KMS-11 (cell line): ENCODE results near the gene UGDH.

Source experiments
- H2AFZ ChIP-seq: fragments of 200-600 bp; sonication (generic); 2 replicates; pipeline ENCODE4 v1.6.1; 2016; ENCODE audit warnings: antibody characterized with exemption, mixed run types, low read depth
- H3K27ac ChIP-seq: fragments of 200-600 bp; sonication (generic); 2 replicates; pipeline ENCODE4 v1.6.1; 2016; ENCODE audit warnings: mild to moderate bottlenecking, mixed run types
- H3K27me3 ChIP-seq: fragments of 200-600 bp; sonication (generic); 2 replicates; pipeline ENCODE4 v1.6.1; 2017; ENCODE audit warnings: mild to moderate bottlenecking, low read depth, mixed run types, moderate library complexity; ENCODE audit not compliant: insufficient read depth
- H3K36me3 ChIP-seq: fragments of 200-600 bp; sonication (generic); 2 replicates; pipeline ENCODE4 v1.6.1; 2017; ENCODE audit warnings: mild to moderate bottlenecking, mixed run types; ENCODE audit not compliant: insufficient read depth
- H3K4me1 ChIP-seq: fragments of 200-600 bp; sonication (generic); 2 replicates; pipeline ENCODE4 v1.6.1; 2016; ENCODE audit warnings: mild to moderate bottlenecking, low read depth, mixed run types; ENCODE audit not compliant: poor library complexity, severe bottlenecking
- H3K4me2 ChIP-seq: fragments of 200-600 bp; sonication (generic); 2 replicates; pipeline ENCODE4 v1.7.0; 2016; ENCODE audit warnings: mild to moderate bottlenecking, mixed run types
- H3K4me3 ChIP-seq: fragments of 200-600 bp; sonication (generic); IDR thresholded peaks from 2 replicates; pipeline ENCODE4 v1.6.1; 2017; ENCODE audit warnings: low read depth, low read length, mixed read lengths; ENCODE audit not compliant: insufficient read depth
- H3K79me2 ChIP-seq: fragments of 200-600 bp; sonication (generic); 2 replicates; pipeline ENCODE4 v1.6.1; 2016; ENCODE audit warnings: low read depth, mixed run types; ENCODE audit not compliant: insufficient read depth
- H3K9ac ChIP-seq: fragments of 200-600 bp; sonication (generic); 2 replicates; pipeline ENCODE4 v1.6.1; 2016; ENCODE audit warnings: mild to moderate bottlenecking, mixed run types
- H4K20me1 ChIP-seq: fragments of 200-600 bp; sonication (generic); 2 replicates; pipeline ENCODE4 v1.6.1; 2016; ENCODE audit warnings: mild to moderate bottlenecking, mixed run types; ENCODE audit not compliant: insufficient read depth
- CTCF ChIP-seq: fragments of 200-600 bp; sonication (generic); conservative IDR thresholded peaks from 2 replicates; pipeline ENCODE4 v1.6.1; 2017; ENCODE audit warnings: low read depth, mild to moderate bottlenecking, antibody characterized with exemption, low read length, moderate library complexity, mixed read lengths

The UGDH gene

GRCh38 chr4:39451423-39452023 lies 75.7 kb downstream of the UGDH start:
- Histone ChIP-seq H3K36me3 (peaks cover 12% of the 10 kb centered on the region; the same call in 1 of the 2 replicates), H2AFZ (no peak overlapping the region), H3K27ac (no peak overlapping the region), H3K4me1 (peaks cover 6% of the 10 kb centered on the region), H3K79me2 (peaks cover 11% of the 10 kb centered on the region), H3K4me3 (no peak overlapping the region), H3K27me3 (no peaks in the 10 kb centered on the region), H3K9ac (no peak overlapping the region), H3K4me2 (no peak overlapping the region), H4K20me1 (no peaks in the 10 kb centered on the region)
- no peak for TF ChIP-seq CTCF

- no peak overlapping the region for H3K4me3 ChIP-seq
- H3K27ac ChIP-seq = no peak overlapping the region
- no peaks in the 10 kb centered on the region for H3K4me1 ChIP-seq
- H4K20me1 ChIP-seq = no peaks in the 10 kb centered on the region
- peaks cover 10% of the 10 kb centered on the region; the same call in 1 of the 2 replicates for H3K36me3 ChIP-seq
- H3K27me3 ChIP-seq = no peaks in the 10 kb centered on the region
- H3K79me2 ChIP-seq = peaks cover 2% of the 10 kb centered on the region; the same call in 1 of the 2 replicates
- H3K4me2 ChIP-seq = no peak overlapping the region
- no peak for TF ChIP-seq CTCF
- H3K9ac ChIP-seq = no peak overlapping the region
- H2AFZ ChIP-seq = no peak overlapping the region
Observed at GRCh38 chr4:39450618-39451017, 76.6 kb downstream of the UGDH start.
